ENCODE results near the gene FLT4.

DNA sequence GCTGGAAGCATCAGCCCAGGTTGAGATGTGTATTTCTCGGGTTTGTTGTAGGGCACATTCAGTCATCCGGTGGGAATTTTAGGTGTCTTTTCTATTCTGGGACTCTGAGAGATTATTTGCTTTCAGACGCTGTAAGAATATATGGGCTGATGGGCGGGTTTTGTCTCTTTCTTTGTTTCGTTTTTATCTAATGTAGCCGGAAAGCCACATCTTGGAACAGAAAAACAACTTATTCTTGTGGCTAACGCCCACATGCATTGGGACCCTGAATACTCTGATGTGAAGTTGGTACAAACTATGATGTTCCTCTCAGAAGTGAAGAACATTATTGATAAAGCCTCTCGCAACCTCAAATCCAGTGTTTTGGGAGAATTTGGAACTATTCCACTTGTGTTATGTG is 80.5 kb downstream of the FLT4 start:
- TF ChIP-seq, protein P1, sequence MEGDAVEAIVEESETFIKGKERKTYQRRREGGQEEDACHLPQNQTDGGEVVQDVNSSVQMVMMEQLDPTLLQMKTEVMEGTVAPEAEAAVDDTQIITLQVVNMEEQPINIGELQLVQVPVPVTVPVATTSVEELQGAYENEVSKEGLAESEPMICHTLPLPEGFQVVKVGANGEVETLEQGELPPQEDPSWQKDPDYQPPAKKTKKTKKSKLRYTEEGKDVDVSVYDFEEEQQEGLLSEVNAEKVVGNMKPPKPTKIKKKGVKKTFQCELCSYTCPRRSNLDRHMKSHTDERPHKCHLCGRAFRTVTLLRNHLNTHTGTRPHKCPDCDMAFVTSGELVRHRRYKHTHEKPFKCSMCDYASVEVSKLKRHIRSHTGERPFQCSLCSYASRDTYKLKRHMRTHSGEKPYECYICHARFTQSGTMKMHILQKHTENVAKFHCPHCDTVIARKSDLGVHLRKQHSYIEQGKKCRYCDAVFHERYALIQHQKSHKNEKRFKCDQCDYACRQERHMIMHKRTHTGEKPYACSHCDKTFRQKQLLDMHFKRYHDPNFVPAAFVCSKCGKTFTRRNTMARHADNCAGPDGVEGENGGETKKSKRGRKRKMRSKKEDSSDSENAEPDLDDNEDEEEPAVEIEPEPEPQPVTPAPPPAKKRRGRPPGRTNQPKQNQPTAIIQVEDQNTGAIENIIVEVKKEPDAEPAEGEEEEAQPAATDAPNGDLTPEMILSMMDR (IDR thresholded peaks at IDR 0.05; ENCODE audit: insufficient read depth, low read depth, low read length) = no peak
- TF ChIP-seq EZH2 (IDR thresholded peaks at IDR 0.05; ENCODE audit: insufficient read depth, low read length) = no peak

All from astrocyte (in vitro differentiated cells and primary cell).